ENCODE data around the gene FAAP20. TPM values are rescaled to one million over a fixed set of nuclear protein-coding genes. Genes with fewer than 3 reads are reported as not detected.

The FAAP20 gene
- total and polyA plus RNA-seq, 2 of the 8 experiments (the other 6 are each of a cell fraction or from before 2014, with no cell fraction given) = 58.4 to 99.8 TPM

DNA sequence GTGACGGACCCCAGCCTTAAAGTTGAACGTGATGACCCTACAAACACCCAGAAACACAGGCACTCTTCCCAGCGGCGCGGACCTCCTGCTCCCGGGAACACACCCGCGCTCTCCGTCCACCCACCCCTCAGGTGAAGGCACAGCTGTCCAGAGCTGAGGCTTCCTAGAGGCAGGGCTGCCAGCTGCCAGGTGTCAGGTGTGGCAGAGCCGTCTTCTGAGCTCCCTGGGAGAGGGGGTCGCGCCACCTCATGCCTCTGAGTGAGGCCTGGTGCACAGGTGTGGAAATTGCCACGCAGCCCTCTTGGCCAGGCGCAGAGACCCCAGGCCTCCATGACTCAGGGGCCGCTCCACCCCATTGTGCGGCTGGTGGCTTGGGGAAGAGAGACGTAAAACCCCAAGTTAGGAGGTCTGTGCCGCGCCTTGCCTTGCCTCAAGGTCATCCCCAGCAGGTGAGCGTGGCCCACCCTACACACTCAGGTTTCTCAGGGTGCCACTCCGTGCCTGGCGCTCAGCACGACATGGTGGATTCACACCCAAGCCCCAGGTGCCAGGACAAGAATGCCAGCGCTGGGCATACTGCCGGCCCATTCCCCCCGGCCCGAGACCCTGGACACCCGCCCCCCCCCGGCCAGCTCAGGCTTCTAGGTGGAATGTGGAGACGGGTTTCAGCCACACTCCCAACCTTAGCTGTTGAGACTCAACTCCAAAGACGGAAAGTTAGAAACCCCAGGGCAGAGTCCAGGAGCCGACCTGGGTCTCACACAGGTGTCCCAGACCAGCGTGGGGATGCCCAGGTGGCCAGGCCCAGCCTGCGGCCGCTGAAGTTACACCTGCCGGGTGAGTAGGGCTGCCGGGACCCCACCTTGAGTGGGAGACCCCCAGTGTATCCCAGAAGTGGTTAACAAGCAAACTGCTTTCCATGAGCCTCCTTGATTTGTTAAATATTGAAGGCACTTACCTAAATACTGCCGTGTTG lies 8.4 kb downstream of the FAAP20 start:
- peaks cover 0 to 5% of the 10 kb centered on the region in 2 experiments; a peak in 1 of 4 replicates for H3K79me2 ChIP-seq (ENCODE audit: control insufficient read depth in 1 of 2, insufficient read depth in 2 of 2, low read length in 2 of 2)
- H3K23ac ChIP-seq (ENCODE audit: insufficient read length) = no peak overlapping the region
- H3K9me3 ChIP-seq (ENCODE audit: insufficient read depth in 2 of 2, low read depth in 1 of 2, low read length in 1 of 2) = no peaks in the 10 kb centered on the region
- H4K20me1 ChIP-seq (replicated peaks in 1 of 2; ENCODE audit: control insufficient read depth in 1 of 2, insufficient read depth in 2 of 2, low read length in 2 of 2) = peaks cover 4 to 12% of the 10 kb centered on the region in 2 experiments
- ChIA-PET POLR2A (ENCODE audit: partially characterized antibody) (no interaction called here), CTCF (ENCODE audit: partially characterized antibody) (interaction anchor here (0.6 to 2.2 kb wide), 3 partner anchors 12 to 195 kb away, joined by 3 to 11 read pairs (median 6); no protein-coding TSS in a partner anchor)
- H2BK12ac ChIP-seq (ENCODE audit: low read depth, low read length) = no peak overlapping the region
- H2BK20ac ChIP-seq (ENCODE audit: low read length) = no peak overlapping the region
- H2BK15ac ChIP-seq (ENCODE audit: low read length) = no peak overlapping the region
- no peak overlapping the region for H3K4me3 ChIP-seq (ENCODE audit: extremely low read depth in 1 of 4, insufficient read depth in 2 of 4, low read depth in 3 of 4, low read length in 4 of 4)
- H2BK5ac ChIP-seq (ENCODE audit: low read depth, low read length) = no peak overlapping the region
- no peak overlapping the region for H3K56ac ChIP-seq (replicated peaks; ENCODE audit: insufficient read length, low read depth, low read length)
- no peak overlapping the region for H4K91ac ChIP-seq (replicated peaks; ENCODE audit: insufficient read length, low read length)
- H4K8ac ChIP-seq (ENCODE audit: extremely low read depth, insufficient read depth, low read length) = no peak overlapping the region
- peaks cover 0 to 7% (median 4%) of the 10 kb centered on the region in 4 experiments; a peak in 4 of 8 replicates for H3K36me3 ChIP-seq (ENCODE audit: control insufficient read depth in 2 of 4, insufficient read depth in 4 of 4, low read length in 3 of 4)
- peaks cover 5% of the 10 kb centered on the region; the same call in 1 of the 2 replicates for H3K23me2 ChIP-seq (ENCODE audit: low read depth, low read length)
- no peak overlapping the region for H3K9ac ChIP-seq (replicated peaks in 1 of 4; ENCODE audit: extremely low read depth in 1 of 4, low read depth in 3 of 4, low read length in 3 of 4)
- no peak overlapping the region for H3K4me2 ChIP-seq (ENCODE audit: insufficient read depth in 1 of 2, low read depth in 2 of 2, low read length in 2 of 2)
- H3K18ac ChIP-seq (ENCODE audit: extremely low read depth, low read length) = no peak overlapping the region
- no peak overlapping the region for H3K4ac ChIP-seq (replicated peaks; ENCODE audit: insufficient read length, low read depth, low read length)
- FAIRE-seq (no peak), DNase-seq (ENCODE audit: low read depth in 1 of 2, low spot score in 2 of 2) (no peak)
- peaks cover 0 to 8% (median 3%) of the 10 kb centered on the region in 4 experiments; a peak in 5 of 7 replicates for H3K4me1 ChIP-seq (replicated peaks in 1 of 4; ENCODE audit: control insufficient read depth in 3 of 4, insufficient read depth in 4 of 4, low read length in 3 of 4)
- no peak overlapping the region for H3K14ac ChIP-seq (ENCODE audit: insufficient read length)
- H2AK5ac ChIP-seq (ENCODE audit: low read depth, low read length) = no peak overlapping the region
- 91% methylated on average over 32 of the region's 38 CpGs; no CpG with 5 or more reads in 1 of the 2 experiments for WGBS, 2 experiments (ENCODE audit: extremely low coverage in 1 of 2, insufficient coverage in 1 of 2, insufficient read length in 1 of 2, insufficient replicate concordance in 2 of 2, low coverage in 1 of 2, low lambda C conversion rate in 2 of 2, missing lambda C conversion rate in 1 of 2)
- H3K27me3 ChIP-seq (replicated peaks in 1 of 4; ENCODE audit: control insufficient read depth in 3 of 4, extremely low read depth in 1 of 4, insufficient read depth in 3 of 4, low read length in 3 of 4) = no peaks in the 10 kb centered on the region
- no peak overlapping the region for H2AFZ ChIP-seq (ENCODE audit: low read length)
- no peak overlapping the region for H3K27ac ChIP-seq (ENCODE audit: low read depth, low read length)
- no peaks in the 10 kb centered on the region for H3K79me1 ChIP-seq (ENCODE audit: low read depth, low read length)
- no peak overlapping the region for H2BK120ac ChIP-seq (replicated peaks; ENCODE audit: low read depth, low read length)
- no peak overlapping the region for H4K5ac ChIP-seq (ENCODE audit: insufficient read length, low read depth, low read length)
- TF ChIP-seq EP300 (IDR thresholded peaks at IDR 0.05; ENCODE audit: borderline replicate concordance in 1 of 2, low read depth in 2 of 2, low read length in 2 of 2) (no peak), MAFK (IDR thresholded peaks at IDR 0.05; ENCODE audit: low read depth, low read length) (no peak), ASH2L (IDR thresholded peaks at IDR 0.05; ENCODE audit: low read length) (no peak), KDM1A (IDR thresholded peaks at IDR 0.05; ENCODE audit: borderline replicate concordance, low read length) (no peak)

Data from H1 (cell line).